Measurements from ENCODE around the gene EXOC6B. TPM values are rescaled to one million over a fixed set of nuclear protein-coding genes. Genes with fewer than 3 reads are reported as not detected.

The EXOC6B gene
- total and polyA plus RNA-seq, 2 of the 8 experiments (the other 6 are each of a cell fraction or from before 2014, with no cell fraction given) = 13.5 to 33.0 TPM

DNA sequence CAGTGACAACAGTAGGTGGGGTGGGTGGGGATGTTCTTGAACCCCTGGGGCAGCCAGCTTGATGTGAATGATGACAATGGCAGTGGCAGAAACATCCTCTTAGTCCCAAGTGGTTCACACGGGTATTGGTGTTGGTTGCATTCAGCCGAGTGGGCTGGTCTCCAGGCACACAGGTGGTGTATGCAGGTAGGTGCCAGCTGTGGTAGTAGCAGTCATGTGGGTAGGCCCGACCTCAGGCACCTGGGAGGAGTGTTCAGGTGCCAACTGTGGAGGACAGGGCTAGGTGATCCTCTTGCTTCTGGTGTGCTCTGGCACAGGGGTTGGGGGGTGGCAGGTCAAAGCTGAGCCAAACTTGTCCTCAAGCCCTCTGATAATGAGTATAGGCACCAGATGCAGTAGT, 350.6 kb downstream of the EXOC6B start:
- FAIRE-seq = no peak
- POLR2A ChIA-PET (ENCODE audit: partially characterized antibody) = no interaction called here

More for the DNA sequence above, 350.6 kb downstream of the EXOC6B start:
- Histone ChIP-seq H2AK5ac (ENCODE audit: low read depth, low read length) (no peak overlapping the region), H3K4me2 (ENCODE audit: insufficient read depth in 1 of 2, low read depth in 2 of 2, low read length in 2 of 2) (no peak overlapping the region), H3K27ac (ENCODE audit: low read depth, low read length) (no peak overlapping the region), H2BK120ac (replicated peaks; ENCODE audit: low read depth, low read length) (no peak overlapping the region), H3K56ac (replicated peaks; ENCODE audit: insufficient read length, low read depth, low read length) (no peak overlapping the region), H2BK12ac (ENCODE audit: low read depth, low read length) (no peak overlapping the region), H2BK5ac (ENCODE audit: low read depth, low read length) (no peak overlapping the region), H3K4me3 (ENCODE audit: extremely low read depth in 1 of 4, insufficient read depth in 2 of 4, low read depth in 3 of 4, low read length in 4 of 4) (no peak overlapping the region), H3K18ac (ENCODE audit: extremely low read depth, low read length) (no peak overlapping the region), H4K20me1 (replicated peaks in 1 of 2; ENCODE audit: control insufficient read depth in 1 of 2, insufficient read depth in 2 of 2, low read length in 2 of 2) (no peaks in the 10 kb centered on the region), H3K27me3 (replicated peaks in 1 of 4; ENCODE audit: control insufficient read depth in 3 of 4, extremely low read depth in 1 of 4, insufficient read depth in 3 of 4, low read length in 3 of 4) (peaks cover 0 to 2% (median 0%) of the 10 kb centered on the region in 4 experiments; a peak in 1 of 7 replicates), H3K79me1 (ENCODE audit: low read depth, low read length) (no peaks in the 10 kb centered on the region), H2BK15ac (ENCODE audit: low read length) (no peak overlapping the region), H3K4ac (replicated peaks; ENCODE audit: insufficient read length, low read depth, low read length) (no peak overlapping the region), H3K9me3 (ENCODE audit: insufficient read depth in 2 of 2, low read depth in 1 of 2, low read length in 1 of 2) (no peaks in the 10 kb centered on the region), H2AFZ (ENCODE audit: low read length) (no peak overlapping the region), H3K36me3 (ENCODE audit: control insufficient read depth in 2 of 4, insufficient read depth in 4 of 4, low read length in 3 of 4) (peaks cover 0 to 7% (median 0%) of the 10 kb centered on the region in 4 experiments; a peak in 3 of 8 replicates), H3K4me1 (replicated peaks in 1 of 4; ENCODE audit: control insufficient read depth in 3 of 4, insufficient read depth in 4 of 4, low read length in 3 of 4) (no peaks in the 10 kb centered on the region), H3K23me2 (ENCODE audit: low read depth, low read length) (no peaks in the 10 kb centered on the region), H3K14ac (ENCODE audit: insufficient read length) (no peak overlapping the region), H4K5ac (ENCODE audit: insufficient read length, low read depth, low read length) (no peak overlapping the region), H3K23ac (ENCODE audit: insufficient read length) (no peak overlapping the region), H2BK20ac (ENCODE audit: low read length) (no peak overlapping the region), H4K8ac (ENCODE audit: extremely low read depth, insufficient read depth, low read length) (no peak overlapping the region), H3K79me2 (ENCODE audit: control insufficient read depth in 1 of 2, insufficient read depth in 2 of 2, low read length in 2 of 2) (no peaks in the 10 kb centered on the region), H4K91ac (replicated peaks; ENCODE audit: insufficient read length, low read length) (no peak overlapping the region), H3K9ac (replicated peaks in 1 of 4; ENCODE audit: extremely low read depth in 1 of 4, low read depth in 3 of 4, low read length in 3 of 4) (no peak overlapping the region)
- CTCF ChIA-PET (ENCODE audit: partially characterized antibody) = interaction anchor here (0.9 kb wide), 1 partner anchor 11 kb away, joined by 4 read pairs; no protein-coding TSS in a partner anchor
- TF ChIP-seq RFX5 (IDR thresholded peaks at IDR 0.05; ENCODE audit: borderline replicate concordance, low read depth, low read length) = no peak
- TF ChIP-seq SRF (IDR thresholded peaks at IDR 0.05; ENCODE audit: low read depth, low read length) = no peak
- no peak for TF ChIP-seq BCL11A (IDR thresholded peaks at IDR 0.05; ENCODE audit: low read depth in 2 of 2, low read length in 2 of 2)
- TF ChIP-seq, protein P1, sequence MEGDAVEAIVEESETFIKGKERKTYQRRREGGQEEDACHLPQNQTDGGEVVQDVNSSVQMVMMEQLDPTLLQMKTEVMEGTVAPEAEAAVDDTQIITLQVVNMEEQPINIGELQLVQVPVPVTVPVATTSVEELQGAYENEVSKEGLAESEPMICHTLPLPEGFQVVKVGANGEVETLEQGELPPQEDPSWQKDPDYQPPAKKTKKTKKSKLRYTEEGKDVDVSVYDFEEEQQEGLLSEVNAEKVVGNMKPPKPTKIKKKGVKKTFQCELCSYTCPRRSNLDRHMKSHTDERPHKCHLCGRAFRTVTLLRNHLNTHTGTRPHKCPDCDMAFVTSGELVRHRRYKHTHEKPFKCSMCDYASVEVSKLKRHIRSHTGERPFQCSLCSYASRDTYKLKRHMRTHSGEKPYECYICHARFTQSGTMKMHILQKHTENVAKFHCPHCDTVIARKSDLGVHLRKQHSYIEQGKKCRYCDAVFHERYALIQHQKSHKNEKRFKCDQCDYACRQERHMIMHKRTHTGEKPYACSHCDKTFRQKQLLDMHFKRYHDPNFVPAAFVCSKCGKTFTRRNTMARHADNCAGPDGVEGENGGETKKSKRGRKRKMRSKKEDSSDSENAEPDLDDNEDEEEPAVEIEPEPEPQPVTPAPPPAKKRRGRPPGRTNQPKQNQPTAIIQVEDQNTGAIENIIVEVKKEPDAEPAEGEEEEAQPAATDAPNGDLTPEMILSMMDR (IDR thresholded peaks at IDR 0.05; ENCODE audit: control extremely low read depth in 1 of 3, insufficient read depth in 1 of 3, low read depth in 1 of 3, low read length in 3 of 3) = no peak
- no peak for TF ChIP-seq POLR2AphosphoS5 (IDR thresholded peaks at IDR 0.05; ENCODE audit: low read depth, low read length)
- TF ChIP-seq CBX8 (IDR thresholded peaks at IDR 0.05; ENCODE audit: borderline replicate concordance, low read depth, low read length) = no peak
- TF ChIP-seq POLR2A (IDR thresholded peaks at IDR 0.05; ENCODE audit: control extremely low read depth in 1 of 2, low read depth in 2 of 2, low read length in 2 of 2) = no peak
- no peak for TF ChIP-seq TAF7 (optimal IDR thresholded peaks at IDR 0.05; ENCODE audit: borderline replicate concordance, low read depth, low read length)
- TF ChIP-seq RNF2 (IDR thresholded peaks at IDR 0.05; ENCODE audit: borderline replicate concordance, low read depth, low read length, missing control alignments, poor library complexity, severe bottlenecking) = no peak
- 91% methylated on average over 3 of the region's 3 CpGs; no CpG with 5 or more reads in 1 of the 2 experiments for WGBS, 2 experiments (ENCODE audit: extremely low coverage in 1 of 2, insufficient coverage in 1 of 2, insufficient read length in 1 of 2, insufficient replicate concordance in 2 of 2, low coverage in 1 of 2, low lambda C conversion rate in 2 of 2, missing lambda C conversion rate in 1 of 2)
- no peak for DNase-seq (ENCODE audit: low read depth in 1 of 2, low spot score in 2 of 2)
